GM12878 (cell line): ENCODE data around the gene SSRP1. TPM values are rescaled to one million over a fixed set of nuclear protein-coding genes. Genes with fewer than 3 reads are reported as not detected.

ENCODE experiments used
- NFYB ChIP-seq: IDR thresholded peaks from 2 replicates; pipeline ENCODE4 v1.6.1; 2011; ENCODE audit warnings: low read depth, mild to moderate bottlenecking, low read length, improper control_type of control experiment, moderate library complexity; ENCODE audit not compliant: insufficient read depth
- RAD21 ChIP-seq: IDR thresholded peaks from 2 replicates; pipeline ENCODE4 v1.6.1; 2011; ENCODE audit warnings: mild to moderate bottlenecking, low read depth, low read length, moderate library complexity; ENCODE audit not compliant: insufficient read depth
- RCOR1 ChIP-seq: conservative IDR thresholded peaks from 2 replicates; pipeline ENCODE4 v1.6.1; 2012; ENCODE audit warnings: low read depth, low read length, improper control_type of control experiment
- USF1 ChIP-seq: IDR thresholded peaks from 2 replicates; pipeline ENCODE4 v1.6.1; 2011; ENCODE audit warnings: borderline replicate concordance, low read depth, mild to moderate bottlenecking, moderate library complexity, mixed read lengths, low read length; ENCODE audit not compliant: insufficient read depth; ENCODE audit errors: extremely low read length
- WRNIP1 ChIP-seq: IDR thresholded peaks from 2 replicates; pipeline ENCODE4 v1.6.1; 2011; ENCODE audit warnings: low read depth, low read length, improper control_type of control experiment, borderline replicate concordance
- ZNF217 ChIP-seq: fragments of 450-650 bp; IDR thresholded peaks from 2 replicates; pipeline ENCODE4 v1.6.1; 2017; ENCODE audit warnings: antibody characterized with exemption, mild to moderate bottlenecking
- polyA plus RNA-seq, 11 experiments: library from polyadenylated mRNA; depleted of rRNA in 4 of 11; unstranded in 6 of 11; stranded (reverse) in 5 of 11; fragments of >200 nt; fragmentation: Nextera tagmentation in 4 of 11; fragmentation: Illumina TruSeq in 1 of 11; extraction: Ambion mirVana in 4 of 11; extraction: Trizol in 1 of 11; gene quantifications; 1 replicate in 1 of 11; 2 replicates in 10 of 11; pipeline versions ENCODE4 v1.2.1 to v1.2.3, GENCODE V29; 2011 to 2016; ENCODE audit warnings: inconsistent platforms in 2 of 11, missing spikeins in 2 of 11, low read depth in 1 of 11
- total RNA-seq, 4 experiments: library from RNA; depleted of rRNA in 3 of 4; stranded (reverse); fragments of >200 nt in 3 of 4; fragmentation: Illumina TruSeq in 1 of 4; extraction: Trizol in 1 of 4; gene quantifications; 2 replicates each; pipeline versions ENCODE4 v1.2.1 to v1.2.3, GENCODE V29; 2013 to 2021
- TF ChIP-seq, protein P1 (sequence below): fragments of 150-350 bp; IDR thresholded peaks from 2 replicates; pipeline ENCODE4 v1.6.1; 2016; ENCODE audit warnings: low read depth, low read length

Gene SSRP1
- total and polyA plus RNA-seq, 10 of the 15 experiments (the other 5 are each of a cell fraction or from before 2014, with no cell fraction given), result 73.6 to 279 (median 138) TPM

- TF ChIP-seq, protein P1, sequence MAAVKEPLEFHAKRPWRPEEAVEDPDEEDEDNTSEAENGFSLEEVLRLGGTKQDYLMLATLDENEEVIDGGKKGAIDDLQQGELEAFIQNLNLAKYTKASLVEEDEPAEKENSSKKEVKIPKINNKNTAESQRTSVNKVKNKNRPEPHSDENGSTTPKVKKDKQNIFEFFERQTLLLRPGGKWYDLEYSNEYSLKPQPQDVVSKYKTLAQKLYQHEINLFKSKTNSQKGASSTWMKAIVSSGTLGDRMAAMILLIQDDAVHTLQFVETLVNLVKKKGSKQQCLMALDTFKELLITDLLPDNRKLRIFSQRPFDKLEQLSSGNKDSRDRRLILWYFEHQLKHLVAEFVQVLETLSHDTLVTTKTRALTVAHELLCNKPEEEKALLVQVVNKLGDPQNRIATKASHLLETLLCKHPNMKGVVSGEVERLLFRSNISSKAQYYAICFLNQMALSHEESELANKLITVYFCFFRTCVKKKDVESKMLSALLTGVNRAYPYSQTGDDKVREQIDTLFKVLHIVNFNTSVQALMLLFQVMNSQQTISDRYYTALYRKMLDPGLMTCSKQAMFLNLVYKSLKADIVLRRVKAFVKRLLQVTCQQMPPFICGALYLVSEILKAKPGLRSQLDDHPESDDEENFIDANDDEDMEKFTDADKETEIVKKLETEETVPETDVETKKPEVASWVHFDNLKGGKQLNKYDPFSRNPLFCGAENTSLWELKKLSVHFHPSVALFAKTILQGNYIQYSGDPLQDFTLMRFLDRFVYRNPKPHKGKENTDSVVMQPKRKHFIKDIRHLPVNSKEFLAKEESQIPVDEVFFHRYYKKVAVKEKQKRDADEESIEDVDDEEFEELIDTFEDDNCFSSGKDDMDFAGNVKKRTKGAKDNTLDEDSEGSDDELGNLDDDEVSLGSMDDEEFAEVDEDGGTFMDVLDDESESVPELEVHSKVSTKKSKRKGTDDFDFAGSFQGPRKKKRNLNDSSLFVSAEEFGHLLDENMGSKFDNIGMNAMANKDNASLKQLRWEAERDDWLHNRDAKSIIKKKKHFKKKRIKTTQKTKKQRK, result no peak
- TF ChIP-seq NFYB (no peak), WRNIP1 (no peak), USF1 (no peak), RCOR1 (no peak), ZNF217 (no peak), RAD21 (no peak)
Observed at GRCh38 chr11:57313071-57313787, 22.5 kb downstream of the SSRP1 start (continued).
